Inflammatory macrophage treated with lipopolysaccharide for 4 hours (primary cell): Measurements from ENCODE around the gene PRKCA.

Experiments
- DNase-seq: peaks from one replicate; pipeline ENCODE4 v3.0.0-alpha.2; 2020

PRKCA gene

GRCh38 chr17:66495035-66495434 lies 192.6 kb downstream of the PRKCA start:
- DNase-seq = no peak

GRCh38 chr17:66496306-66496705 lies 193.9 kb downstream of the PRKCA start:
- DNase-seq = no peak

- DNase-seq = no peak
These were observed 196.2 kb downstream of the PRKCA start for GRCh38 chr17:66498580-66498979.

- DNase-seq = no peak
These were observed 204.2 kb downstream of the PRKCA start for GRCh38 chr17:66506641-66507040.

GRCh38 chr17:66507103-66507923 lies 204.9 kb downstream of the PRKCA start:
- no peak for DNase-seq

GRCh38 chr17:66507982-66508760 lies 205.8 kb downstream of the PRKCA start:
- DNase-seq = no peak

- no peak for DNase-seq
These were observed 206.8 kb downstream of the PRKCA start for GRCh38 chr17:66508896-66509844.

GRCh38 chr17:66509926-66510325 lies 207.5 kb downstream of the PRKCA start:
- no peak for DNase-seq

- DNase-seq = no peak
These were observed 208.7 kb downstream of the PRKCA start for GRCh38 chr17:66511135-66511534.

GRCh38 chr17:66514227-66514806 lies 211.9 kb downstream of the PRKCA start:
- DNase-seq = no peak

- no peak for DNase-seq
These were observed 213.6 kb downstream of the PRKCA start for GRCh38 chr17:66515974-66516373.

- DNase-seq = no peak
These were observed 215.1 kb downstream of the PRKCA start for GRCh38 chr17:66517336-66518009.

- DNase-seq = no peak
These were observed 215.7 kb downstream of the PRKCA start for GRCh38 chr17:66518108-66518507.

GRCh38 chr17:66518677-66519076 lies 216.3 kb downstream of the PRKCA start:
- DNase-seq = no peak

GRCh38 chr17:66519154-66519553 lies 216.7 kb downstream of the PRKCA start:
- DNase-seq = no peak

- no peak for DNase-seq
These were observed 218.6 kb downstream of the PRKCA start for GRCh38 chr17:66520999-66521398.

GRCh38 chr17:66522591-66523272 lies 220.3 kb downstream of the PRKCA start:
- DNase-seq = no peak

- no peak for DNase-seq
These were observed 221.2 kb downstream of the PRKCA start for GRCh38 chr17:66523378-66524200.

- no peak for DNase-seq
These were observed 222.5 kb downstream of the PRKCA start for GRCh38 chr17:66524877-66525276.

GRCh38 chr17:66525338-66525737 lies 222.9 kb downstream of the PRKCA start:
- no peak for DNase-seq

- DNase-seq = no peak
These were observed 224.4 kb downstream of the PRKCA start for GRCh38 chr17:66526827-66527226.
